Measurements from ENCODE around the gene PTX4.

PTX4 gene, protein sequence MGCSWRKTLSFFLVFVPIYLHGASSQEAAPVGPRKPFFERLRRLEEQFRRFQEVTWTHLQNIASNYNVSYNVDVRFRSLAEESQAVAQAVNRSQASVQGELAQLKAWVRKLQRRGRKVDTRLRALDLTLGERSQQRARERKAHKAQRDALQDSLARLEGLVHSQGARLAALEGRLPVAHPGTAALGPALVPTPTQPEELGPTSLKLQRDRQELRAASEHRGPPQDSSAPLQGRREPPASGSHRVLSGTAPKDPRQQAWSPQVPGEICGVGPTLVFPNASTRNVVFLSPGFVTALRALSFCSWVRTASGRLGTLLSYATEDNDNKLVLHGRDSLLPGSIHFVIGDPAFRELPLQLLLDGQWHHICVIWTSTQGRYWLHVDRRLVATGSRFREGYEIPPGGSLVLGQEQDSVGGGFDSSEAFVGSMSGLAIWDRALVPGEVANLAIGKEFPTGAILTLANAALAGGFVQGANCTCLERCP

DNA sequence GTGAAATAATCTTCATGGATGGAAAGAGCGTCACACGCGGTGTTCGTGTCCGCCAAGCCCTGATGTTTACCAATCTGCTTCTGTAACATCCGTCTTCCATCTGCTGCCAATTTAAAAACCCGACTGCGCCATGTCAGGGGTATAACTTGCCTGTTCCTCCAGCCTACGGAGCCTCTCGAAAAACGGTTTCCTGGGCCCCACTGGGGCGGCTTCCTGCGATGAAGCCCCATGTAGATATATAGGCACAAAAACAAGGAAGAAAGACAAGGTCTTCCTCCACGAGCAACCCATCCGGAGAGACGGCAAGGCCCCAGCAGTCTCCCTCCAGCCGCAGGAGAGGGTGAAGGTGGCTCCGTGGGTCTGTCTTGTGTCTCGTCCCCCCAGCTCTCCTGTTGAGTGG is at the start of gene PTX4:
Gene PTX4, minus strand, starts transcription at position 326 of the 400 bp plus-strand sequence. Its CDS starts 35 bp downstream, at position 291.
- no peak for DNase-seq

DNA sequence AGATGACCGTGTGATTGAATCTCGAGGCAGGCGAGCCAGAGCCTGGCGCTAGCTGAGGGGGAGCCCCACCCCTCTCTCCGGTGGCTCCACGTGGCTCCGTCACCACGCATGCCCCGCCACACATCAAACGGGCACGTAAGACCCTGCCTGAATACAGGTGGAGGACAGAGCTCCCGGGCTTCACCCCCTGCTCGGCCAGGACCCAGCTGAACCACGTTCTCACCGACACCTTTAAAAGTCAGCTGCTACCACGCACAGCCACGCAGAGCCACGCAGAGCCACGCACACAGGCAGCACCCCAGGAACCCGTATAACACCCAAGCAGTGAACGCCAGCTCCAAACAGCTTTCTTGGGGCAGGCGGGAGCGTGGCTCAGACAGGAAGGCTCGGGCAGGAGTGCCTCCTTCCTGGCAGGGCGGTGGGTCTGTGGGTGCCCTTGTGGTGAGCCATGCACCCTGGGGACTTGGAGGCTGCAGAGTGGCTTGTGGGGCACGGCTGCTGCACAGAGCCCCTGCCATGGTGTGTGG is 49.1 kb upstream of the PTX4 start:
- no peak for DNase-seq

DNA sequence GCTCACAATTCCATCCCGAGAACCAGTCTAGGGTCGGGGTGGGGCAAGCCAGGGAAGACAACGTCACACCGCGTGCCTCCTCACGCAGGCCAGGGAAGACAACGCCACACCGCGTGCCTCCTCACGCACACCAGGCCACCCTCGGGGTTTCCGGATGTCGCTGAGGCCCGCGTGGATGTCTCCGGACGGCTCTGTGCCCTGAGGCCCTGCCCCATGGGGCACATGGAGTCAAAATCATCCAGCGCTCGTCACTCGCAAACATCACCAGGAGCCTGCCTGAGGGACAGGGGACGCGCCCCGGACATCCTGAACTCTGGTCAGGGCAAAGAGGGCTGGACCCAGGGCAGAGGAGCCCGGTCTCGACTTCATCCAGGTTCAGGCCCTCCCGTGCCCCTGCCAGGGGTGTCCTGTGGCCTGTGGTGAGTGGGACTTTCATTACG is 48.4 kb upstream of the PTX4 start:
- no peak for DNase-seq

DNA sequence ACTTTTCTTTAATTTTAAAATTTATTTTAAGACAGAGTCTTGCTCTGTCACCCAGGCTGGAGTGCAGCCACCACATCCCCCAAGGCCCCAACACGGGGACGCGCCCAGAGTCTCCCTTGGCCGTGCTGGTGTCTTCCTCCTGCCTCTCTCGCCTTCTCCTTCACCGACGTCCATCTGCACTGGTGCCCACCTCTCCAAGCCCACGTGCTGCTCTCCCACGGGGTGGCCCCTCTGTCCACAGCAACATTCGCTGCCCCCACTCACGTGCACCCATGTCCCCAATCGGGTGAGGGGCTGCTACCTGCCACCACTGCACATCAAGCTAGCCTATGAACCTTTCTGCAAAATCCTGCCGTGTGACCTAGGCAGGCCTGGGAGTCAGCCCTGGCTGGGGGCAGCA is 47.9 kb upstream of the PTX4 start:
- no peak for DNase-seq

DNA sequence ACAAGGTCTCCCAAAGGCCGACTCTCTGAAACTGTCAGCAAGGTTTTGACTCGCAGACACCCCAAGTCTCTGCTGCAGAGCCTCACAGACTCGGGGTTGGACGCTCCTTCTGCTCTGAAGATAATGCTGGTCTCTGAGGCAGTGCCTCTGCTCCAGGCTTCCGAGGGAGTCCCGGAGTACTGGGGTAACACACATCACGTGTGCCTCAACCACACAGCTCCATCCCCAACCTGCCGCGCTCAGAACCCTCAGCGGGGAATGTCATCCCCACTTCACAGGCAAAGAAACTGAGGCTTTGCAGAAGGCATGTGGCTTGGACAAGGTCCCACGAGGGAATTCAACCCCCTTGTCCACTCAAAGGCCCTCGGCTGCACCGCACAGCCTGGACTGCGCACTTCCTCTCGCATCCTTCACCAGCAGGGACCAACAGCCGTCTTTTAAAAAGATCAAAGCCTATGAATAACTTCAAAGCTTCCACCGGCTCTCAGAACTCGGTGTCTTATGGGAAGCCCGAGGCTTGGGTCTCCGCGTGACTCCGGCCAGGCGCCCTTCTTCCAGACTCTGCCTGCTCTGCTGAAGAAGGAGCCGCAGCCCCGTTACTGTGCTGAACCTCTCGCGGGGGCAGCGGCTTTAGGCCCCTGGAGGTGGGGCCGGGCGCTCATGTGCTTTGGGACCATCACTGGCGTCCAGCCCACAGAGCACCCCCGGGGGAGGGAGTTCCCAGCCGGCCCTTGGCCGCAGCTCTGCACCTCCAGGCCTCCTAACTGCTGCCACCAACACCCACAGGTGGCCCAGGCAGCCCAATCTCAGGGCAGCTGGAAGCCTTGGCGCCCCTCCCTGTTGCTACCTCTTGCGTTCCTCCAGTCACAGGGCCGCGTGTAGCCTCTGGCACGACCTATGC is 46.9 kb upstream of the PTX4 start:
- no peak for DNase-seq

GRCh38 chr16:1534021-1535020 is 45.6 kb upstream of the PTX4 start:
- no peak for DNase-seq

- no peak for DNase-seq
Measured at GRCh38 chr16:1533443-1533951, 44.8 kb upstream of the PTX4 start, which contains the start of gene TMEM204. TSS of gene TMEM204 (plus strand) at chr16:1533666. CDS start at chr16:1534276, 610 bp downstream.

GRCh38 chr16:1532771-1533170 is 44.0 kb upstream of the PTX4 start:
- DNase-seq, result no peak

- DNase-seq, result no peak
Measured at GRCh38 chr16:1532081-1532760, 43.5 kb upstream of the PTX4 start.

DNA sequence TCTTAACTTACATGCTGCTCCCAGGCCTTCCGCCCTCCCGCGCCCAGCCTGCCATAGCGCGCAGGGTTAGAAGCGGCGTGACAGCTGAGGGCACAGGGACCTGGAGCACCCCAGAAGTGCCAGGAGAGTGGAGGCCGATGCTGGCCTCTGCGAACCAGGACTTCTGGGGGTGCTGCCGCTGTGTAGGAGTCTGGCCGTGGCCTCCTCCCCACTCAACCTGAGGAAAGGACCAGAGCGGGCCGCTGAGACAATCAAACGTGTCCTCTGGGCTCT is 42.8 kb upstream of the PTX4 start:
- no peak for DNase-seq

- no peak for DNase-seq
Measured at GRCh38 chr16:1530883-1531637, 42.3 kb upstream of the PTX4 start.

- DNase-seq, result no peak
Measured at GRCh38 chr16:1530349-1530882, 41.7 kb upstream of the PTX4 start.

DNA sequence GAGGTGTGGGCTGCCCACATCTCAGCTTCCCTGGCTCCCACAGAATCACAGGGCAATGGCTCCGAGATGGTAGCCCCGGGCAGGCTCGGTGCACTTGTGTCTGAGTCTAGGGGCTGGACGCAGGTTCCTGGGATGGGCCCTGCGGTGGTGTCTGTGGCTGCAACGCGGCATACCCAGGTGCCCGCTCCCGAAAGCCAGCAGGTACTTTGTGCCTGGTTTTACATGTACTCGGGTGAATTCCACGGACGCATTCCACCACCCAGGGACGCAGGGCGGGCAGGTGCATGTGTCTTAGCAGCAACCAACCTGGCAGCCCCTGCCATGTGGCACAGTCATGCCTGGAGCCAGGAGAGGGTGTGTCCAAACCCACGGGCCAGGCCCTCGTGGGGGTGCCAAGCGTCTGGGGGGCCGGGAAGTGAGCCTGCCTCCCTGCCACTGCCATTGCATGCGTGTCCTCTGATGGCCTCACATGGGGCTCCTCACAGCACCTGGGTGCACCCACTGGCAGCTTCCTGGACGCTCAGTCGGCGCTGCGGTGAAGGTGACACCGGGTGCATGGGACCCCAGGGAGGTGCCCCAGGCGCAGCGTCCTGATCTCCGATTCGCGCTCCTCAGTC is 40.3 kb upstream of the PTX4 start:
- no peak for DNase-seq

- no peak for DNase-seq
Measured at GRCh38 chr16:1527836-1528811, 39.4 kb upstream of the PTX4 start.

- no peak for DNase-seq
Measured at GRCh38 chr16:1526608-1527555, 38.1 kb upstream of the PTX4 start.

DNA sequence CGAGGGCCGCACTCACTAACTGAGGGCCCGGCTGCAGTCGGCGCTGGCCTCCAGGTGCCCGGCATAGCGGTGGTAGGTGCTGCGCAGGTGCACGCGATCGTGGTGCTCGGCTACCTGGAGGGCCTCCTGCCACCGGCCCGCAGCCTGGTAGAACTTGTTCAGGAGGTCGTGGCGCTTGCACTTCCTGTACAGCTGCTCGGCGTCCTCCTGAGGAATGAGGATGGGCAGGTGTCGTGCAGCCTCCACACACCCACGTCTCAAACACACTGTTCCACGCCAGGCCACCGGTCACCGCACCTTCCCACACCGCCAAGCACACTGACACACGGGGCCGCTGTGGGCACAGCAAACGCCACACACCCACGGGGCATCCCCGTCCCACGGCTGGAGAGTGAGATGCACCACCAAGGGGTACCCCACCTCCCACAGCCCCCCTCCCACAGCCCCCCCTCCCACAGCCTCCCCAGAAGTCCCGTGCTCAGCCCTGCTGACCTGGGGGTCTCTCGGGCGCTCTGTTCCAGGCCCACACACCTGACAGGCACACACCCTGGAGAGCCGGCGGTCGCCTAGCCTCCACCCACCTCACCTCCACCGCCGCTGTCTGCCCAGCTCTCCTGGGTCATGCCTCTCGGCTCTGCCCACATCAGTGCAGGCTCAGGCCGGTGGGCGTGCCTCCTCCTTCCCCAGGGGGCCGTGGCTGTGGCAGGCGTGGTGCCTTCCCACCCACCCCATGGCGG is 37.3 kb upstream of the PTX4 start:
- no peak for DNase-seq

DNA sequence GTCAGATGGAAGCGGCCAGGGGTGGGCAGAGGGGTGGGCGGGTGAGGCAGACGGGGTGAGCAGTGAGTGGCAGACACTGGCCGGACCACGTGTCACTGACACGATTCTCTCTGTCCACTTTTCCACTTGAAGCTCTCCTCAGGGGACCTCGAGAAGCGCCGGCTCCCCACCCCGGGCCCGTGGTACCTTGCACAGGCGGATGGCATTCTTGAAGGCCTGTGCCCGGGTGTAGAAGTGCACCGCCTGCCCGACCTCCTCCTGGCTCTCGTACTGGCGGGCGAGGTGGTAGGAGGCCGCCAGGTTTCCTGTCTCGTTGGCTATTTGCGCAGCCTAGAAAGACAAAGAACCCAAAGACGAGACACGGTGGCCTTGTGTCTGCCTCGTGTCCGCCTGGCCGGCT is 35.6 kb upstream of the PTX4 start:
- no peak for DNase-seq
